HCT116 (cell line): ENCODE data around the gene LIMS2.

Experiments used
- CTCF ChIP-seq, 3 experiments: fragments of 200-600 bp in 1 of 3; sonication (generic) in 1 of 3; IDR thresholded peaks in 2 of 3; conservative IDR thresholded peaks in 1 of 3; 2 replicates each; pipeline ENCODE4 v1.5.1; 2012 to 2017; ENCODE audit warnings: low read depth in 2 of 3, low read length in 2 of 3, antibody characterized with exemption in 1 of 3, borderline replicate concordance in 1 of 3, control low read depth in 1 of 3, mild to moderate bottlenecking in 1 of 3, mixed read lengths in 1 of 3, mixed run types in 1 of 3, moderate library complexity in 1 of 3; ENCODE audit not compliant: insufficient read depth in 1 of 3
- EGR1 ChIP-seq: IDR thresholded peaks from 2 replicates; pipeline ENCODE4 v1.6.1; 2012; ENCODE audit warnings: low read depth
- ELF1 ChIP-seq: IDR thresholded peaks from 2 replicates; pipeline ENCODE4 v1.6.1; 2012; ENCODE audit warnings: low read depth, borderline replicate concordance
- EZH2 ChIP-seq: fragments of 200-600 bp; sonication (generic); IDR thresholded peaks from 2 replicates; pipeline ENCODE4 v1.6.1; 2017; ENCODE audit warnings: antibody characterized with exemption, mixed run types
- FOSL1 ChIP-seq: IDR thresholded peaks from 2 replicates; pipeline ENCODE4 v1.6.1; 2012; ENCODE audit warnings: low read depth
- POLR2A ChIP-seq: IDR thresholded peaks from 2 replicates; pipeline ENCODE4 v1.7.0; 2011; ENCODE audit warnings: borderline replicate concordance; ENCODE audit not compliant: insufficient read depth, insufficient read length; ENCODE audit errors: extremely low read depth
- POLR2AphosphoS5 ChIP-seq: IDR thresholded peaks from 2 replicates; pipeline ENCODE4 v1.6.1; 2011; ENCODE audit warnings: mild to moderate bottlenecking, low read depth, low read length, moderate library complexity
- RAD21 ChIP-seq: IDR thresholded peaks from 2 replicates; pipeline ENCODE4 v1.6.1; 2012; ENCODE audit warnings: low read depth, mild to moderate bottlenecking
- SIN3A ChIP-seq: IDR thresholded peaks from 2 replicates; pipeline ENCODE4 v1.6.1; 2012; ENCODE audit warnings: low read depth
- SP1 ChIP-seq: IDR thresholded peaks from 2 replicates; pipeline ENCODE4 v1.6.1; 2012; ENCODE audit warnings: low read depth
- TCF7L2 ChIP-seq: IDR thresholded peaks from 2 replicates; pipeline ENCODE4 v1.7.0; 2011; ENCODE audit warnings: borderline replicate concordance, inconsistent platforms; ENCODE audit not compliant: insufficient read depth, insufficient read length; ENCODE audit errors: extremely low read depth
- TF ChIP-seq, protein P1 (sequence below): IDR thresholded peaks from 2 replicates; pipeline ENCODE4 v1.6.1; 2012

DNA sequence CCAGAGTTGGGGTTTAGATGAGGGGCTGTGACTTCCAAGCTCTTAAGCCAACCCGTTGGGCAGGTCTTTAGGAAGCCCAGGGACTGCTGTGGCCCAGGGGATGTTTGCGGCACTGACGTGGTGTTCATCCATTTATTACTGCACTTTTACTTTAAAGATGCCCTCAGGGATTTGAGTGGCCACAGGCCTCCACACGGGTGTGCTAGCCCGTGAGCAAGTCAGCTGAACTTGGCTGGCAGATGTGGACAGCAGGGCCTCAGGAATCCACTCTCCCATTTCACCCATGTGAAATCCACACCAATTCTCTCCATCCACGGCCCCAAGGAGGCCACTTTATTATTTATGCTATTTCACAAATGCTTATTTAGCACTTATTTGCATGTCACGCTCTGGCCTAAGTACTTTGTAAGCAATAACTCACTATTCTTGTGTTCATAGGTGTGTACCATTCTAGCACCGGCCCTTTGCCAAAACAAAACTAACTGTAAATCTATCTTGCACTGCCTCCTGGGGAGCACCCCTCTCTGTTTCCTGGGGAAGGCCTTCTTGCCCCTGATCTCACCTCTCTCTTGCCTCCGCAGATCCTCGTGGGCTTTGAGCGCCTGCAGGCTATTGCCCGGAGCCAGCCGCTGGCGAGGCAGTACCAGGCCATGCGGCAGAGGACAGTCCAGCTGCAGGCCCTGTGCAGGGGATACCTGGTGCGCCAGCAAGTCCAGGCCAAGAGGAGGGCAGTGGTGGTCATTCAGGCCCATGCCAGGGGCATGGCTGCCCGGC, 68.5 kb downstream of the LIMS2 start:
- no peak for TF ChIP-seq ELF1
- no peak for TF ChIP-seq EZH2
- no peak for TF ChIP-seq TCF7L2
- no peak for TF ChIP-seq EGR1
- TF ChIP-seq, protein P1, sequence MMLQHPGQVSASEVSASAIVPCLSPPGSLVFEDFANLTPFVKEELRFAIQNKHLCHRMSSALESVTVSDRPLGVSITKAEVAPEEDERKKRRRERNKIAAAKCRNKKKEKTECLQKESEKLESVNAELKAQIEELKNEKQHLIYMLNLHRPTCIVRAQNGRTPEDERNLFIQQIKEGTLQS: no peak
- no peak for TF ChIP-seq CTCF (IDR thresholded peaks at IDR 0.05 in 2 of 3, conservative IDR thresholded peaks at IDR 0.05 in 1 of 3; ENCODE audit: borderline replicate concordance in 1 of 3, insufficient read depth in 1 of 3, low read depth in 2 of 3, low read length in 2 of 3)
- no peak for TF ChIP-seq POLR2A
- no peak for TF ChIP-seq RAD21
- TF ChIP-seq SP1: no peak
- no peak for TF ChIP-seq POLR2AphosphoS5
- TF ChIP-seq FOSL1: no peak
- no peak for TF ChIP-seq SIN3A
